Measurements from ENCODE around the gene CBLC.
"Not testable (repeated sequence)": the region's sequence is repeated elsewhere in the genome, so short reads cannot be mapped to it uniquely, and the experiment has no call there.

The CBLC gene

DNA sequence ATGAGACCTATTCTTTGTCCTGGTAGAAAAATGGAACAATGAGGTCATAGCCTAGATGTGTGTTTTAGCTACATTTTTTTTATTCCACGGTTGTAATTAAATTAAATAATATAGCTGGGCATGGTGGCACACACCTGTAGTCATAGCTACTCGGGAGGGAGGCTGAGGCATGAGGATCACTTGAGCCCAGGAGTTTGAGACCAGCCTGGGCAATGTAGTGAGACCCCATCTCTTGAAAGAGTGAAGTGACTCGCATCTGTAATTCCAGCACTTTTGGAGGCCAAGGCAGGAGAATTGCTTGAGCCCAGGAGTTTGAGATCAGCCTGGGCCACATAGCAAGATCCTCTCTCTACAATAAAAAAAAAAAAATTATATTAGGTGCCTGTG, 11.7 kb upstream of the CBLC start:
- DNase-seq = no peak

DNA sequence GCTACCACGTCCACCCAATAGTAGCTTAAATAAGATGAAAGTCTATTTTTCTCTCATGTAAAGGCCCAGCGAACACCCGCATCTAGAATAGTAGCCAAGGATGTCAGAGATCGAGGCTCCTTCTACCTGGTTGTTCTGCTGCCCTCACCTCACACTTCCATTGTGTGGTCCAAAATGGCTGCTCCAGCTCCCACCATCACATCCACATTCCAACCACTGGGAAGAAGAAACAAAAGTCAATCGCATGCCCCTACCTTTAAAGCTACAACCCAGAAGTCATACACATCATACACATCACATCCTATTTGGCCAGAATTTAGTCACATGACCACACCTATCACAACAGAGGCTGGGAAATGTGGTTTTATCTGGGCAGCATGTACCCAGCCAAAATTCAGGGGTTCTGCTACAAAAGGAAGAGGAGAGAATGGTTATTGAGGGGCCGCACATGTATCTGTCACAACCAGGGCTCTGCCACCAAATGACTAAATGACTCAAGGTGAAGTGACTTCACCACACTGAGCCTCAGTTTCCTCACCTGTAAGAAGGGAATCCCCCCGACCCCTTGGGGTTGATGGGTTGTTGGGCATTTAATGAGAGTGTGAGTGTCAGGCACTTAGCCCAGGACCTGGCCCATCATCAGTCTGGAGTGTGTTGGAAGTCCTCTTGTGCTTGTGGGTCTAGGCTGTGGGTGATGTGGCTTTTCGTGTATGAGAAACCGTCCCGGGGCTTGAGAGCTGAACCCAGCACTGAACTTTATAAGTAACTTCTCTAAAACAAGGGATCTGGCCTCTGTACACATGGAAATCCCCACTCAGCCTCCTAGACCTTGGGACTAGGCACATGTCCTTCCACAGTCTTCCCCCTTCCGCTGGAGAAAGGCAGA, 10.2 kb upstream of the CBLC start:
- DNase-seq = no peak

DNA sequence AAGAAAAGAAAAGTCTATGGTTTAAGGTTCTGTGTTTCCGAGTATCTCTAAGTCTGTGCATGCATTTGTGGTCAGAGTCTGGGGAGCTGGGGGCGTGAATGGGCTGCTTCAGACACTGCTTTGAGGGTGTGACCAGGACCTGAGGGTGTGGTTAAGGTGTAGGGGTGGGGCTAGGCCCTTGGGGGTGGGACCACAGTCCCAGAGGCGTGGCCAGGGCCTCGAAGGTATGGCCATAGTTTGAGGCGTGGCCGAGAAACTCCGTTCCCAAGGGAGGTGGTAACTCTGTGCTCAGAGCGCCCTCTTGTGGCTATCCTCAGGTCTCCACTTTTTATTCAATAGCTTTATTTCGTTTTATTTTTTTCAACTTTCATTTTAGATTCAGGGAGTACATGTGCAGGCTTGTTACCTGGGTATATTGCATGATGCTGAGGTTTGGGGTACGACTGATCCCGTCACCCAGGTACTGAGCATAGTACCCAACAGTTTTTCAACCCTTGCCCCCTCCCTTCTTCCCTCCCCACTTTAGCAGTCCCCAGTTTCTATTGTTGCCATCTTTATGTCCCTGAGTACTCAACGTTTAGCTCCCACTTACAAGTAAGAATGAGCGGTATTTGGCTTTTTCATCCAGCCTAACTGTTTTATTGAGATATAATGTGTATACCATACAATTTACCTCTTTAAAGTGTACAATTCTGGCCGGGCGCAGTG, 7.0 kb upstream of the CBLC start:
- peak; percentile 81 for DNase-seq

DNA sequence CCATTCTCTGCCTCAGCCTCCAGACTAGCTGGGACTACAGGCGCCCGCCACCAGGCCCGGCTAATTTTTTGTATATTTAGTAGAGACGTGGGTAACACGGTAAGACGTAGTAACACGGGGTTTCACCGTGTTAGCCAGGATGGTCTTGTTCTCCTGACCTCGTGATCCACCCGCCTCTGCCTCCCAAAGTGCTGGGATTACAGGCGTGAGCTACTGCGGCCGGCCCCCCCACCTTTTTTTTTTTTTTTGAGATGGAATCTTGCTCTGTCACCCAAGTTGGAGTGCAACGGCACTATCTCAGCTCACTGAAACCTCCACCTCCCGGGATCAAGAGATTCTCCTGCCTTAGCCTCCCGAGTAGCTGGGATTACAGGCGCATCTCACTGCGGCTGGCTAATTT, 5.5 kb upstream of the CBLC start:
- DNase-seq = not testable (repeated sequence)

DNA sequence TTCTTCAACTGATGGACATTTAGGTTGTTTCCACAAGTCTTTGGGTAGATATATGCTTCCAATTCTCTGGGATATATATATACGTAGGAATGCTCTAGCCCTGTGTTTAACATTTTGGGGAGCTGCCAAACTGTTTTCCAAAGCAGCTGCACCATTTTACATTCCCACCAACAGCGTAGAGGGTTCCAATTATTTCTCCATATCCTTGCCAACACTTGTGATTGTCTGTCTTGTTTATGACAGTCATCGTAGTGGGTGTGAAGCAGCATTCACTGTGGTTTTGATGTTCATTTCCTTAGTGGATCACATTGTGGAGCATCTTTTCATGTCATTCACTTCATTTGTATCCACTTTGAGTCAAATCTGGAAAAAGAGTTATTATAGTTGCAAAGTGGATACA, 4.7 kb upstream of the CBLC start:
- DNase-seq = no peak

DNA sequence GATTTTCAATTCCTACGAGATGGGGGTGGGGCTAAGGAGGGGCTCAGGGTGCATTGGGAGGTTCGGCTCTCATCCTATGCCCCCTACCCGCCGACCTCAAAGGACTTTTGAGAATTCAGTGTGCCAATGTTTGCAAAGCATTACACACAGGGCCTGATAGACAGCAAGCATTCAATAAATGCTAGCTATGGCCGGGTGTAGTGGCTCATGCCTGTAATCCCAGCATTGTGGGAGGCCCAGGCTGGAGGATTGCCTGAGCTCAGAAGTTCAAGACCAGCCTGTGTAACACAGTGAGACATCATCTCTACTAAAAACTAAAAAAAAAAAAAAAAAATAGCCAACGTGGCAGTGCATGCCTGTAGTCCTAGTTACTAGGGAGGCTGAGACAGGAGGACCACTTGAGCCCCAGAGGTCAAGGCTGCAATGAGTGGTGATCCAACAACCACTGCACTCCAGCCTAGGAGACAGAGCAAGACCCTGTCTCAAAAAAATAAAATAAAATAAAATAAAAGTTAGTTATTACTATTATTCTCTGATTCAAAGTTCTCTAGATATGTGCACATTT, 1.9 kb upstream of the CBLC start:
- DNase-seq = no peak

DNA sequence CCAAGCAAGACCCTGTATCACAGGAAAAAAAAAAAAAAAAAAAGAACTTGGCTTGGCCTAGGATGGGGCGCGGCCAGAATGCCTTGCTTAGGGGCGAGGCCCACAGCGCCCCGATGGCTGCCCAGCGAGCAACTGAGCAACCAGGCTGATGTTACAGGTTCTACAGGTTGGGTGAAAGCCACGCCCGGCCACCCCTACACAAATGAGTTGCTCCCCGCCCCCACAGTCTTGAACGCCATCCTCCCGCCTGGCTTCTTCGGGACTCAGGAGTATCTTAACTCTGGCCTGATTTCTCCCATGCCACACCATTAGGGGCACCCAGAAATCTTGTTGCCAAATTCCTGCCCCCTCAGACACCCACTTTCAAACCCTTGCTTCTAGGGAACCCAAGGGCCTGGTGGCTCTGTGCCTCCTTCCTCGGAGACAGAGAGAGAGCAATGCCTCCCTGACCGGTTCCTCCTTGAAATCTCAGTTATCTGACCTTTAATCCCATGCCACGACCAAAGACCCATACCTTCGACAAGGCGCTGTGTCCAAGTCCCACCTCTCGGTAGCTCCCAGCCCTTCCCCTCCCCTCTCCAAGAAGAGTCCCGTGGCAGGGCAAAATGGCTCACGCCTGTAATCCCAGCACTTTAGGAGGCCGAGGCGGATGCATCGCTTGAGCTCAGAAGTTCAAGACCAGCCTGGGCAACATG, 1.1 kb upstream of the CBLC start:
- no peak for DNase-seq

DNA sequence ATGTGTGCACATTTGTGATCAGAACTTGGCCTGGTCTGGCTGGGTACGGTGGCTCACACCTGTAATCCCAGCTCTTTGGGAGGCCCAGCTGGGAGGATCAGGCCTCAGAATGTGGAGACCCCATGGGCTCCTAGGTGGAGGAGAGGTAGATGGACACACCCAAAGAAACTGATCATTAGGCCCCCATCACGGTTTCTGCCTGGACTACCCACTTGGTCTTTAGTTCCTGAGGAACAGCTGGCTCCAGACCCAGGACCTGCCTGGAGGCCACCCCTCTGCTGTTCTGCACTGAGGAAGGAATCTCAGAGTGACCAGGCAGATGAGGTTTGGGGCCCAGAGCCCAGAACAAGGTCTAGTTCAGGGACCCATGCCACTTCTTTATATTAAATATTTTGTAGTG, 1.5 kb downstream of the CBLC start:
- DNase-seq = no peak

DNA sequence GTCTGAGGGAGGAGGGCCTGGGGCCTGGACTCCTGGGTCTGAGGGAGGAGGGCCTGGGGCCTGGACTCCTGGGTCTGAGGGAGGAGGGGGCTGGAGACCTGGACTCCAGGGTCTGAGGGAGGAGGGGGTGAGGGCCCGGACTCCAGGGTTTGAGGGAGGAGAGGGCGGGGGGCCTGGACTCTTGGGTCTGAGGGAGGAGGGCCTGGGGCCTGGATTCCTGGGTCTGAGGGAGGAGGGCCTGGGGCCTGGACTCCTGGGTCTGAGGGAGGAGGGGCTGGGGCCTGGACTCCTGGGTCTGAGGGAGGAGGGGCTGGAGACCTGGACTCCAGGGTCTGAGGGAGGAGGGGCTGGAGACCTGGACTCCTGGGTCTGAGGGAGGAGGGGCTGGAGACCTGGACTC, 4.0 kb downstream of the CBLC start:
- not testable (repeated sequence) for DNase-seq

DNA sequence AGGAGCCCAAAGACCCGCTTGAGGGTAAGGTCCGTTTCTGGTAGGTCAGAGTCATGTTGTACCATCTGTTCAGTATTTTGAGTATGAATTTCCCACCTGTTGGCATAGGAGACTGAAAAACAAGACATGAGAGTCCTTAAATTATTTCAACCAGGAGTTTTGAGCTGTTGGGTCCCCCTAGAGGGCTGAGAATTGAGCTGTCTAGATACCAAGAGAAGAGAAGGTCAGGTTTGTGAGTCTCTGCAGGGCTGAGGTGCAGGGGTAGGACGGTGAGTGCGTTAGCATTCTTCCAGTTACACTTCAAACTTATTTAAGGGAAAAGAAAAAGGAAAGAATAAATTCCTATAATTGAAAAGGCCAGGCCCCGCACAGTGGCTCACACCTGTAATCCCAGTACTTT, 5.0 kb downstream of the CBLC start:
- DNase-seq = no peak

DNA sequence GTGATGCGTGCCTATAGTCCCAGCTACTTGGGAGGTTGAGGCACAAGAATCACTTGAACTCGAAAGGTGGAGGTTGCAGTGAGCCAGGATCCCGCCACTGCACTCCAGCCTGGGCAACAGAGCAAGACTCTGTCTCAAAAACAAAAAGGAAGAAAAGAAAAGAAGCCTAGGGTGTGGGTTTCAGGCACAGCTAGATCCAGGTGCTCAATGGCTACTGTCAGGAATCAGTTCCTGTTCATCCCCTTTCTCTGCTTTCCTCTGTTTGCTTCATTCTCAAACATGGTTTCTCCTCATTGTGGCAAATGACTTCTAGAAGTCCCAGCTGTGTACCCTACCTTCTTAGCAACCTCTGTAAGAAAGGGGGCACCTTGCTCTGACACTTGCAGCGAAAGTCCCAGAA, 5.9 kb downstream of the CBLC start:
- DNase-seq = no peak

DNA sequence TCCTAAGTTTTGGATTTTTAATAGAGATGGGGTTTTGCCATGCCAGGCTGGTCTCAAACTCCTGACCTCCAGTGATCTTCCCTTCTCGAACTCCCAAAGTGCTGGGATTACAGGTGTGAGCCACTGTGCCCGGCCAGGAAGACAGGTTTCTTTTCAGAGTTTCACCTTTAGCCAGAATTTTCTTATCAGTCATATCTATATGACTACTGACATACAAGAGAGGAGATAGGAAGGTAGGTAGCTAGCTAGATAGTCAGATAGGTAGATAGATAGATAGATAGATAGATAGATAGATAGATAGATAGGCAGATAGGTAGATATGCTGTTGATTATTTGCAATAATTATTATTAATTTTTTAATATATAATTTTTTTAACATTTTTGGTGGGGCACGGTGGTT, 7.6 kb downstream of the CBLC start:
- no peak for DNase-seq

DNA sequence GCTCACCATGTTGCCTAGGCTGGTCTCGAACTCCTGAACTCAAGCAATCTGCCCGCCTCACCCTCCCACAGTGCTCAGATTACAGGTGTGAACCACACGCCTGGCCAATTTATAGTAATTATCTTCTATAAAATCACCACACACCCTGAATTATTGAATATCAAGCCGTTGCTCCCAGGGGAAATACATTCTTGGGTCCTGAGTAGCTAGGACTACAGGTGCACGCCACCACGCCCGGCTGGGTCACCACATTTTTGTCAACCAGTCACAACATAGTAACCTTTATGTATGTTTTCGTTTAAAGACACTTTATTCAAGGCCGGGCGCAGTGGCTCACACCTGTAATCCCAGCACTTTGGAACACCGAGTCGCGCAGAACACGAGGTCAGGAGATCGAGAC, 8.3 kb downstream of the CBLC start:
- DNase-seq = no peak

DNA sequence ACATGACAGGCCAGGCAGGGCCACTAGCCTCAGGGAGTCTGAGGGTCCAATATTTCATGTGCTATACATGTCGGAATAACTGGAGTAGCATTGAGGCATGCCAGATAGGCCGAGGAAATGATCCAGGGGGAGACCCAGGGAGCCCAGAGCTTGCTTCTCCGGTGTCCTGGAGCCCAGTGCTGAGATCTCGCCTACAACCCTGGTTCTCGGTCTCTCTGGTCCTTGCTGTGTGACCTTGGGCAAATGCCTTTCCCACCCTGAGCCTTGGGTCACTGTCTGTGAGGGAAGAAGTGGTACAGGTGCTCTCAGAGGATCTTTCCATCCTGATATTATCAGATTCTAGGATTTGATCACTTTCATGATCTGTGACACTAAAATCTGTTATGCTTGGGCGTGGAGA, 11.3 kb downstream of the CBLC start:
- DNase-seq = no peak

DNA sequence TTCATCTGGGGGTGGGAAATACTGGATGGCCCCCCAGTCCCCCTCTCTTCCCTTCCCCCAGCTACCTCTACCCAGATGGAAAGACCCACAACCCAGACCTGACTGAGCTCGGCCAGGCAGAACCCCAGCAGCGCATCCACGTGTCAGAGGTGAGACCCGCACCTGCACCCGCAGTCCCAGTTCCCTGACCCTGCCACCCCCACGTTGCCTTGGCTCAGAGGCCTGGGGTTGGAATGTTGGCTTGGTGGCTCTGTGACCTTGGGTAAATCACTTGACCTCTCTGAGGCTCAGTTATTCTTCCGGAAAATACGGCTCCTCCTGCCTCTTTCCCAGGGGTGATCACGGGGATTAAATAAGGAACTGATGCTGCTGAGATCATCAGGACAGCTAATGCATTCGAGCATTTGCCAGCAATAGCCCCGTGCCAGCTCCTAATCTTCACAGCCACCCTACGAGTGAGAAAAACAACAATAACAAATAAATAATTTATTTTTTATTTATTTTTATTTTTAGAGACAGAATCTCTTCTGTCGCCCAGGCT, 12.3 kb downstream of the CBLC start:
- DNase-seq = no peak

DNA sequence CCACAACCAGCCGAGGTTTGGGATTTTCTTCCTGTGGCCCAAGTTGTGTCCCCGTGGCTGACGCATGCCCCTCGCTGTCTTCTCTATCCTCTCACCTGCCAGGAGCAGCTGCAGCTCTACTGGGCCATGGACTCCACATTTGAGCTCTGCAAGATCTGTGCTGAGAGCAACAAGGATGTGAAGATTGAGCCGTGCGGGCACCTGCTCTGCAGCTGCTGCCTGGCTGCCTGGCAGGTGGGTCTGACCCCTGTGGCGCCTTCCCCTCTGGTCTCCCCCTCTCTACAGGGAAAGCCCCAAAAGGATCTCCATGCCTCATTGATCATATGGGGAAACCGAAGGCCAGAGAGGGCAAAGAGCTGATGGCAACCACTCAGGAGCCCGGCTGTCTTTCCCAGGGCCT, 14.6 kb downstream of the CBLC start:
- no peak for DNase-seq

DNA sequence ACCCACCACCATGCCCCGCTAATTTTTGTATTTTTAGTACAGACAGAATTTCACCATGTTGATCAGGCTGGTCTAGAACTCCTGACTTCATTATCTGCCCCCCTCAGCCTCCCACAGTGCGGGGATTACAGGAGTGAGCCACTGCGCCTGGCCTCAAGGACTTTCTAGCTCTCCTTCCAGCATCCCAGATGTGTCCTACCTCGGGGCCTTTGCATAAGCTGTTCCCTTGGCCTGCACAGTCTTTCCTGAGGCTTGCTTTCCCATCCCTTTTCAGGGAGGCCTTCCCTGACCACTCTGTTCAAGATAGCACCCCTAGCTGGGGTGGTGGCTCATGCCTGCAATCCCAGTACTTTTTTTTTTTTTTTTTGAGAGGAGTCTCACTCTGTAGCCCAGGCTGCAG, 16.9 kb downstream of the CBLC start:
- no peak for DNase-seq

DNA sequence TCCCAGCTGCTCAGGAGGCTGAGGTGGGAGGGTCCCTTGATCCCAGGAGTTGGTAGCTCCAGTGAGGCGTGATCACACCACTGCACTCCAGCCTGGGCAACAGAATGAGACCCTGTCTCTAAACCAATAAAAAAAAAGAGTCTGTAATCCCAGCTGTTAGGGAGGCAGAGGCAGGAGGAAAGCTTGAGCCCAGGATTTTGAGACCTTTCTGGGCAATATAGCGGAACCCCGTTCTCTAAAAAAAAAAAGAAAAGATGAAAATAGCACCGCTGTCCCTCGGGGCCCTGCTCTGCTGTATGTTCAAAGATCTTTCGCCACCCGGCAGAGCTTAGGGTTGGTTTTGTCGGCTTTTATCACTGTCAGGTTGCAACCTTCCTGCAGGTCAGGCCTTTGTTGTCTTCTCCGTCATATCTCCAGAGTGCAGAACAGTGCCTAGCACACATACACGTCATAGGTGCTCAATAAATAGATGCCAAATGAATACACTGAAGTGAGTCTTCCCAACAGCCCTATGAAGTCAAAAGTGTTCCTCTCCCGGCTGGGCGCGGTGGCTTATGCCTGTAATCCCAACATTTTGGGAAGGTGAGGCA, 17.8 kb downstream of the CBLC start:
- no peak for DNase-seq

DNA sequence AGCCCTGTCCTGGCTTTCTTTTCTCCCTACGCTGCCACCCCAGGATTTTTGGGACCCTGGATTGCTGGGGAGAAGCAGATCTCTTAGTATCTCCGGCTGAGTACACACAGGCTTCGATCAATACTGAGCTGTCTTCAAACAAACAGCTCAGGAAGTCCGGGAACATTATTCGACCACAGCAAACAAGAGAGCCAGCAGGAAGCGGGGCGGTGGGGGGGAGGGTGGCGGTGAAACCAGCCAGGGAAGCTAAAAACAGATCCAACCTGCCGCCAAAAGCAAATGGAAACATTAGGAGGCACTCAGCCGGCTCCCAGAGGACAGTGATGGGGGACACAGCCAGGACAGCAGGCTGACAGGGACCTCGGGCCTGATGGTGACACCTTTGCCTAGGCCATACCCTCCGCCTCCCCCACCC, 19.0 kb downstream of the CBLC start:
- DNase-seq = no peak

DNA sequence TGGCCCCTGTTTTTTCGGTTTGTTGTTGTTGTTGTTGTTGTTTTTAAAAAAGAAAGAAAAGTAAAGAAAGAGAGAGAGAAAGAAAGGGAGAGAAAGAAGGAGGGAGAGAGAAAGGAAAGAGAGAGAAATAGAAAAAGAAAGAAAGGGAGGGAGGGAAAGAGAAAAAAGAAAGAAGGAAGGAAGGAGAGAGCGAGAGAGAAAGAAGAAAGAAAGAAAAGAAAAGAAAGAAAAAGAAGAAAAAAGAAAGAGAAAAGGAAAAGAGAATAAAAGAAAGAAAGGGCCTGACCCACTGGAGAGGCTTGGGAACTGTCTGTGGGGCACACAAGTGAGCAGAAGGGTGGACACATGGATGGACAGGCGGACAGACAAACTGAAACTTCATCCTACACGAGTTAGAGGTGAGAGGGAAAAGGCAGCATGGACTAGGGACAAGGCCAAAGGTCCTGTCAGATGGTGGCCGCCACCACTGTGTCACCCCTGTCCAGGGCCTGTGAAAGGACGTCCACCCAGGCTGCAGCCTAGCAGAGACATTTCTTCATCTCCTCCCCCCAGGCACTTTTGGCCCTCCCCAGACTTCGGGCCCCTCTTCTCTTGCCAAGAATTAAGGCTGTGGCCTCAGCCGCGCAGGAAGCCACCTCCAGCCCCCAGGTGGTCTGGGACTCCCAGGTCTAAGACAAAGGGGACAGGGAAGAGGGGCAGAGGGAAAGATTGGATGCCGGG, 22.1 kb downstream of the CBLC start:
- no peak for DNase-seq

DNA sequence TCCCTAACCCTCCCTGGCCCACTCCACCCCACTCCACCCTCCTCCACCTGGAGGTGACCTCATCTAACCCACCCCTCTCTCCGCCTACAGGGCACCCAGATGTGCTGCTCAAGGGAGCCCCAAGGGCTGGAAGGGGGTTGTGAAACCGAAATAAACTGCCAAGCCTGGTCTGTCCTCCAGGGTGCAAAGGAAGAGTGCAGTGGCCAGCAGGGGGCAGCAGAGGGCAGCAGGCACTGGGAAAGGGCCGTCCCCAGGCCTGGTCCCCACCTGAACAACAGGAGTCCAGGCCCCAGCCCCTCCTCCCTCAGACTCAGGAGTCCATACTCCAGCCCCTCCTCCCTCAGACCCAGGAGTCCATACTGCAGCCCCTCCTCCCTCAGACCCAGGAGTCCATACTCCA, 22.8 kb downstream of the CBLC start:
- peak; percentile 77 for DNase-seq

Measured in 8988T (cell line).